SK-N-MC (cell line): ENCODE data around the gene CMTM5.

Experiments used
- DNase-seq: peaks from one replicate; pipeline ENCODE4 v3.0.0-alpha.2; 2011; ENCODE audit warnings: low read depth, low spot score
- H3K27ac ChIP-seq: fragments of 200-600 bp; sonication (generic); 2 replicates; pipeline ENCODE4 v1.5.1; 2016; ENCODE audit warnings: mixed run types
- H3K36me3 ChIP-seq: fragments of 200-600 bp; sonication (generic); 2 replicates; pipeline ENCODE4 v1.6.1; 2017; ENCODE audit warnings: antibody characterized with exemption, low read length, mixed read lengths; ENCODE audit not compliant: insufficient read depth
- H3K4me3 ChIP-seq: fragments of 200-600 bp; sonication (generic); 2 replicates; pipeline ENCODE4 v1.5.1; 2016
- H3K9ac ChIP-seq: fragments of 200-600 bp; sonication (generic); 2 replicates; pipeline ENCODE4 v1.8.0; 2017; ENCODE audit warnings: mixed run types, mixed read lengths; ENCODE audit not compliant: insufficient read length
- H3K9me3 ChIP-seq: fragments of 200-600 bp; sonication (generic); 2 replicates; pipeline ENCODE4 v1.6.1; 2017; ENCODE audit warnings: low read depth, mild to moderate bottlenecking, antibody characterized with exemption, low read length, moderate library complexity, mixed read lengths
- EZH2 ChIP-seq: fragments of 200-600 bp; sonication (generic); IDR thresholded peaks from one replicate; pipeline ENCODE4 v1.6.1; 2017; ENCODE audit warnings: antibody characterized with exemption
- FOXP2 ChIP-seq: optimal IDR thresholded peaks from 2 replicates; pipeline ENCODE3; 2011; ENCODE audit warnings: mild to moderate bottlenecking, moderate library complexity; ENCODE audit not compliant: insufficient read depth; ENCODE audit errors: extremely low read length, control extremely low read depth
- POLR2AphosphoS5 ChIP-seq: IDR thresholded peaks from 2 replicates; pipeline ENCODE4 v1.6.1; 2012; ENCODE audit warnings: mild to moderate bottlenecking, low read depth, low read length, borderline replicate concordance

The CMTM5 gene, protein sequence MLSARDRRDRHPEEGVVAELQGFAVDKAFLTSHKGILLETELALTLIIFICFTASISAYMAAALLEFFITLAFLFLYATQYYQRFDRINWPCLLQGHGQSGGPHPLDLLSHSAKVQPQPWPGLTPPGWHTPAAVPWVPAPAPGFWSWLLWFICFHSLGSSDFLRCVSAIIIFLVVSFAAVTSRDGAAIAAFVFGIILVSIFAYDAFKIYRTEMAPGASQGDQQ

DNA sequence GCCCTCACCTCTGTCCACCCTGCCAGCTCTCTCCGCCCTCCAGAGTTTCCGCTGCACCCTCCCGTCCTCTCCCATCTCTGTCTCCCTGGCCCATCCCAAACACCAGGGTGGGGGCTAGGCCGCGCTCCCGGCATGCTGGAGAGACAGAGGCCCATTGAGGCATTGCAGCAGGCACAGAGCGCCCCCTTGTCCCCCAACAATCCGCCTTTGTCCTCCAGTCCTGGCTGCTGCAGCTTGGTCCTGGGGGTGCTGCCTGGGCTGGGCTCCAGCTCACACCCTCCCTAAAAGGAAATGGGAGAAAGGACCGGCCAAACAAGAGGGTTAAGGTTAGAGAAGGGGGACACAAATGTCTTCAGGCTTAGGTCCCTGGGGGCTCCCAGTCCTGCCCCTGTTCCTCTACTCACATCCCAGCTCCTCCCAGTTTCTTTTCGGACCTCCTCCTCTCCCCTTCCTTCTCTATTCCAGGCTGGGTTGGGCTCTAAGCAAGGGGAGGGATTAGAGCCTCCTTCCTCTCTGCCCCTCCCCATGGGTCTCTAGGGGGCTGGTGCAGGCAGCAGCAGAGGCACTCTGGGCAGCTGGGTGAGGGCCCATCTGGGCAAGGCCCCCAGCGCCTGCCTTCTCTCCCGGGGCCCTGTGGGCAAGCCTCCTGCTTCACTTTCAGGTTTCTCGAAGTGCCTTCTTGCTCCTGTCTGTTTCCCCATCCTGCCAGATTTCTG is at the start of gene CMTM5:
CMTM5 (plus strand) TSS at position 565 of the 716 bp plus-strand sequence. CDS start 206 bp downstream, outside the sequence.
- DNase-seq = no peak
- no peak within 1 kb of the TSS for H3K9ac ChIP-seq
- no peak within 1 kb of the TSS for H3K27ac ChIP-seq
- H3K36me3 ChIP-seq = no peaks in the 10 kb centered on the region
- no peak for TF ChIP-seq POLR2AphosphoS5
- no peak for TF ChIP-seq EZH2
- TF ChIP-seq FOXP2 = no peak
- H3K4me3 ChIP-seq = no peak within 1 kb of the TSS
- H3K9me3 ChIP-seq = no peaks in the 10 kb centered on the region

DNA sequence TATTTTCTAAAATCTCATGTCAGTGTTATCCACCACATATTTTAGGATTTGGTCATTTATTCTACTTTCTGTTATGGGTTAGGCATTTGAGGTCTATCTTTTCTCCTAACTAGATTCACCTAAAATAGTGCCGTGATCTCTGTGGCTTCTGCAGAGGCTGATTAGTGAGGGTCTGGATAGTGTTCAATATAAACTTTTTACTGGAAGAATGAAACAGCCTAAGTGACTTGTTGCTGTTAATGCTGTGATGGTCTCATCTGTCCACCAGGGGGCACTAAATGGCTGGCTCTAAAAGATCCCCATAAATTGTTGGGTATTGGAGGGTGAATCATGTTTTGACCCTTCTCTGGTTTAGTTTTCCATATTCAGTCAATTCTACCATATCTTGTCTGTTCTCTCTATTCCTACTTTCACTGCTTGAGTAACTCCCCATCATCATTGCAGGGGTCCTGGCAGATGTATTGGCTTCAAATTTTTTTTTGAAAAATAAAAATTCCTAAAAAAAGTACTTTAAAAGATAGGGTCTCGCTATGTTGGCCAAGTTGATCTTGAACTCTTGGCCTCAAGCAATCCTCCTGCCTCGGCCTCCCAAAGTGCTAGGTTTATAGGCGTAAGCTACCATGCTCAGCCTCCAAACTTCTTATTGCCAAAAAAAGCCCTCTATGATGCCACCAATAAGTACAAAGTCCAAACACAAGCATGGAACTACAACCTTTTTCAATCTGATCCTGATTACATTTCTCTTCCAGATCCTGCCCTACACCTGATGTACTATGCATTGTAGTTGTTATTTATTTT is 48.7 kb upstream of the CMTM5 start:
- Histone ChIP-seq H3K27ac (no peak overlapping the region), H3K9me3 (no peaks in the 10 kb centered on the region), H3K4me3 (no peak overlapping the region), H3K9ac (no peak overlapping the region), H3K36me3 (peaks cover 28% of the 10 kb centered on the region)
- TF ChIP-seq EZH2 (no peak), POLR2AphosphoS5 (no peak), FOXP2 (no peak)
- DNase-seq = peak; percentile 74

DNA sequence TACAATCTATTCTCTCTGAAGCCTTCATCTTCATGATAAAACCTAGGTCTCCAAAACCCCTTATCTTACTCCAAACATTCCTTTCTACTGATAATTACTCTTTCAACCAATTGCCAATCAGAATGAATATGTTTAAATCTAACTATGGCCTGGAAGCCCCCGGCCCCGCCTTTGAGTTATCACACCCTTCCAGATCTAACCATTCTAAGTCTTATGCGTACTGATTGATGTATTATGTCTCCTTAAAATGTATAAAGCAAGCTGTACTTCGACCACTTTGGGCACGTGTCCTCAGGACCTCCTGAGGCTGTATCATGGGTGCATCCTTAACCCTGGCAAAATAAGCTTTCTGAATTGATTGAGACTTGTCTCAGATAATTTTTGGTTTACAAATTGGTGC is 41.2 kb upstream of the CMTM5 start:
- Histone ChIP-seq H3K9me3 (no peaks in the 10 kb centered on the region), H3K9ac (no peak overlapping the region), H3K27ac (no peak overlapping the region), H3K4me3 (no peak overlapping the region), H3K36me3 (no peaks in the 10 kb centered on the region)
- DNase-seq = no peak
- no peak for TF ChIP-seq POLR2AphosphoS5
- no peak for TF ChIP-seq EZH2

DNA sequence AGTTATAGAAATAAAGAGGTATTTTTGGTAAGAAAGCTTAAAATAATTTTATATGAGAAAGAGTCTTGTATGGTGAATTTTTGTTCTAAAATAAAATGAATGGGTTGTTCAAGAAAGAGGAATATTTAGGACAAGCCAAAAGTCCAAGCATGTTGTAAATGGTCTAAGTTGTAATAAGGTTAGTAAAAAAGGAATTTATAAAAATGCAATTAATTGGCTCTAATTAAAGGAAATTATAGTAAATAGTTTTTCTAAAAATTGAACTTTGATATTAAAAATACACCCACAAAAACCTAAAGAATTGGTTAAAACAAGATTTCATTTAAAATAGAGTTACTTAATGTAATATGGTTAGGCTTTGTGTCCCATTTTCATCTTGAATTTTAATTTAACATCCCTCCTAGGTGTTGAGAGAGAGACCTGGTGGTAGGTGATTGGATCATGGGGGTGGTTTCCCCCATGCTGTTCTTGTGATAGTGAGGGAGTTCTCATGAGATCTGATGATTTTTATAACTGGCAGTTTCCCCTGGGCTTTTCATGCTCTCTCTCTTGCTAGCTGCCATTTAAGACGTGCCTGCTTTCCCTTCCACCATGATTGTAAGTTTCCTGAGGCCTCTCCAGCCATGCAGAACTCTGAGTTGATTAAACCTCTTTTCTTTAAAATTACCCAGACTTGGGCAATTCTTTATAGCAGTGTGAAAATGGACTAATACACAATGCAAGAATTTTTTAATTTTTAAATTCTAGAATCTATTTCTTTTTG is 37.2 kb upstream of the CMTM5 start:
- TF ChIP-seq FOXP2 (no peak), POLR2AphosphoS5 (no peak), EZH2 (no peak)
- Histone ChIP-seq H3K27ac (no peak overlapping the region), H3K36me3 (no peaks in the 10 kb centered on the region), H3K9me3 (no peaks in the 10 kb centered on the region), H3K4me3 (no peak overlapping the region), H3K9ac (no peak overlapping the region)
- no peak for DNase-seq

DNA sequence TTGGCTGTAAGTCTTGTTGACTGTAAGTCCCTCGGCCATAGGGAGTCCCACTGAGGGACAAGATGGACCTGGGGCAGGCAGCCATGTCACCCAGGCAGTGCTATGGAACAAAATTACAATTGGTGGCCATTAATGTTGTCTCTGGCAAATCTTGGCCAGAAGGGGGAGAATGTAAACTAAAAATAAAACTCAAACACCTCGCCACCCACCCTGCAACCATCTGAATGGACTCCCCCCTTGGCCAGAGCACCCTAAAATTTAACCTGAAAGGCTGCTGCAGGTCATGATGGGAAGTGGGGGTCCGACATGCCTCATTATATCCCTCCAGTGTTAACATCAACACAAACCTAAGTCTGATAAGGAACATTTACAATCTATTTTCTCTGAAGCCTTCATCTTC is 32.4 kb upstream of the CMTM5 start:
- no peak for DNase-seq
- H3K9me3 ChIP-seq = no peaks in the 10 kb centered on the region
- H3K27ac ChIP-seq = no peak overlapping the region
- H3K4me3 ChIP-seq = no peak overlapping the region
- H3K9ac ChIP-seq = no peak overlapping the region
- TF ChIP-seq POLR2AphosphoS5 = no peak
- TF ChIP-seq FOXP2 = no peak
- no peak for TF ChIP-seq EZH2
- no peaks in the 10 kb centered on the region for H3K36me3 ChIP-seq

DNA sequence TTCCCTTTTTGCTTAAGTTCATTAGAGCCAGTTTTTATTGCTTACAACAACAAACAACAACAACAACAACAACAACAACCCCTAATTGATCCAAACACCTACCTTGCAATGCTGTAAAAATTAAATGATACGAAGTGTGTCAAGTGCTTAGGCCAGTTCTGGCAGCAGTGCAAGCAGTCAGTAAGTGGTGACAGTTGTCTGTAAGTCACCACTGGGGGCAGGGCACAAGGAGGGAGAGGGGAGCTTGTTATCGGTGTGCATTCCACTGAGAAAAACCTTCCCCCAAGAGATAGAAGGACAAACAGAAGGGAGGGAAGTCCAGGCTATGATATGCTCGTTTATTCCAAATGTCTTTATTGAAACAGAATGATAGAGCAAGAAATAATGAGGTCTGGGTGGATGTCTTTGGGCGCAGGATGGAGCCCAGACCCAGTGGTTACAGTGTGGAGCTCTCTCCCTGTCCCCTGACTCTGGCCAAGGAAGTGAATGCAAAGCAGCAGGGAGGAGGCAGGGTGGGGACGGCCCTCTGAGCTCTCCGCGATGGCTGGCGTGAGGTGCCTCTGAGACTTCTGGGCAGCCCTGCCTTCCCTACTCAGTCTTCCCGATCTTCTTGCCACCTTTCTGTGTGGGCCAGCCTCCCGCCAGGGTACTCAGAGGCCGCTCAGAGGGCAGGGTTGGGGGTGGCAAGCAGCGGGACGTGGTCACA is 30.7 kb upstream of the CMTM5 start:
- no peak overlapping the region for H3K9ac ChIP-seq
- H3K9me3 ChIP-seq = no peaks in the 10 kb centered on the region
- DNase-seq = no peak
- H3K36me3 ChIP-seq = no peaks in the 10 kb centered on the region
- no peak overlapping the region for H3K4me3 ChIP-seq
- TF ChIP-seq EZH2 (no peak), FOXP2 (no peak), POLR2AphosphoS5 (no peak)
- no peak overlapping the region for H3K27ac ChIP-seq

DNA sequence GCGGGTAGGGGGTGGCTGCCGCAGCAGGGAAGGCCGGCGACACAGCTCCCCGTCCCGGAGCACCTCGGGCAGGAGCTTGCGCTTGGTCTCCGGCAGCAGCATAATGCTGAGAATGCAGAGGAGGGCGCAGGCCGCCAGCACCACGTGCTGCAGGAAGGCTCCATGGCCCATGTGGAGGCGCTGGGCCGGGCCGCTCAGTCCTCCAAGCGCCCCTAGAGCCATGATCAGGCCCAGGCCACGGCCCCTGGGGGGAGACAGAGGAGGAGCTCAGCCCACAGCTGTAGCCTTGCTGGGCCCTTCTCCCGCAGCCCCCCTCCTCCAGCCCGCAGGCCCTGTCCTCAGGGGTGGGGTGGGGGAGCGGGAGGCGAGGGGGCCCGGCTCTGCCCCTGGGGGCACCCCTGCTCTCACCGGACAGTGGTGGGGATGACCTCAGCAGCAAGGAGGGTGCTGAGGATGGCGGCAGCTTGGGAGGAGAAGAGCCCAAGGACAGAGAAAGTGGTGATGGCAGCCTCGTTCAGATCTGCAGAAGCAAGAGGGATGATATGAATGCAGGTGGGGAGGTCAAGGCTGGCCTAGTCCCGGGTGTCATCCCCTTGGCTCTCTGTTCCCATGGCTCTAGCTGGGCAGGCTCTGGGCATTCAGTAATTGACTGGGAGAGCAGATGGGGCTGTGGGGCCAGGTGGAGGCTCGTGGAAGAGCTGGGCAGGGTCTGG is 30.0 kb upstream of the CMTM5 start:
- no peak for TF ChIP-seq FOXP2
- no peak for TF ChIP-seq POLR2AphosphoS5
- no peak for TF ChIP-seq EZH2
- no peak for DNase-seq
- no peak overlapping the region for H3K4me3 ChIP-seq
- H3K36me3 ChIP-seq = no peaks in the 10 kb centered on the region
- no peak overlapping the region for H3K9ac ChIP-seq
- no peak overlapping the region for H3K27ac ChIP-seq
- H3K9me3 ChIP-seq = no peaks in the 10 kb centered on the region
